Duodenal mucosa (tissue), 2 donors: ENCODE results near the gene COL6A1.
"Not testable (repeated sequence)": the region's sequence is repeated elsewhere in the genome, so short reads cannot be mapped to it uniquely, and the experiment has no call there.

Experiments used
- H3K27ac ChIP-seq: one replicate; pipeline ENCODE4 v1.7.0; 2013; ENCODE audit warnings: low read depth, low read length
- H3K27me3 ChIP-seq, 2 donors: one replicate each; pipeline ENCODE4 v1.7.0; 2013; ENCODE audit warnings: low read length in 2 of 2, control low read depth in 1 of 2; ENCODE audit not compliant: insufficient read depth in 2 of 2, control insufficient read depth in 1 of 2
- H3K36me3 ChIP-seq, 2 donors: one replicate each; pipeline ENCODE4 v1.7.0; 2013; ENCODE audit warnings: low read length in 2 of 2, control low read depth in 1 of 2; ENCODE audit not compliant: insufficient read depth in 2 of 2, control insufficient read depth in 1 of 2
- H3K4me1 ChIP-seq, 2 donors: one replicate each; pipeline ENCODE4 v1.7.0; 2013; ENCODE audit warnings: low read length in 2 of 2, control low read depth in 1 of 2; ENCODE audit not compliant: insufficient read depth in 2 of 2, control insufficient read depth in 1 of 2
- H3K4me3 ChIP-seq, 2 donors: one replicate each; pipeline ENCODE4 v1.7.0; 2013; ENCODE audit warnings: low read length in 2 of 2, low read depth in 1 of 2
- H3K9ac ChIP-seq, 2 donors: one replicate each; pipeline ENCODE4 v1.7.0; 2013; ENCODE audit warnings: low read length in 2 of 2, low read depth in 1 of 2
- H3K9me3 ChIP-seq, 2 donors: one replicate each; pipeline ENCODE4 v1.7.0; 2013; ENCODE audit warnings: low read length in 2 of 2, control low read depth in 1 of 2; ENCODE audit not compliant: control insufficient read depth in 1 of 2

COL6A1 gene

GRCh38 chr21:46001821-46002681 is 20.5 kb downstream of the COL6A1 start:
- H3K27me3 ChIP-seq, result no peaks in the 10 kb centered on the region
- no peak overlapping the region for H3K4me3 ChIP-seq
- H3K36me3 ChIP-seq, result no peaks in the 10 kb centered on the region
- no peaks in the 10 kb centered on the region for H3K9me3 ChIP-seq
- no peaks in the 10 kb centered on the region for H3K4me1 ChIP-seq
- no peak overlapping the region for H3K27ac ChIP-seq
- H3K9ac ChIP-seq, result no peak overlapping the region

- Histone ChIP-seq H3K27me3 (no peaks in the 10 kb centered on the region), H3K9ac (no peak overlapping the region), H3K4me1 (no peaks in the 10 kb centered on the region), H3K9me3 (no peaks in the 10 kb centered on the region), H3K36me3 (no peaks in the 10 kb centered on the region), H3K27ac (no peak overlapping the region), H3K4me3 (no peak overlapping the region)
Measured at GRCh38 chr21:46002841-46003574, 21.4 kb downstream of the COL6A1 start.

GRCh38 chr21:46003575-46004007 is 22.0 kb downstream of the COL6A1 start:
- no peaks in the 10 kb centered on the region for H3K9me3 ChIP-seq
- H3K27ac ChIP-seq, result no peak overlapping the region
- no peaks in the 10 kb centered on the region for H3K36me3 ChIP-seq
- H3K4me3 ChIP-seq, result no peak overlapping the region
- no peak overlapping the region for H3K9ac ChIP-seq
- H3K4me1 ChIP-seq, result no peaks in the 10 kb centered on the region
- H3K27me3 ChIP-seq, result no peaks in the 10 kb centered on the region

GRCh38 chr21:46004168-46004861 is 22.7 kb downstream of the COL6A1 start:
- Histone ChIP-seq H3K4me3 (no peak overlapping the region), H3K9ac (no peak overlapping the region), H3K36me3 (no peaks in the 10 kb centered on the region), H3K27ac (no peak overlapping the region), H3K4me1 (no peaks in the 10 kb centered on the region), H3K9me3 (no peaks in the 10 kb centered on the region), H3K27me3 (no peaks in the 10 kb centered on the region)

- no peaks in the 10 kb centered on the region for H3K36me3 ChIP-seq
- H3K4me1 ChIP-seq, result no peaks in the 10 kb centered on the region
- no peak overlapping the region for H3K4me3 ChIP-seq
- H3K9ac ChIP-seq, result no peak overlapping the region
- H3K9me3 ChIP-seq, result no peaks in the 10 kb centered on the region
- H3K27ac ChIP-seq, result no peak overlapping the region
- no peaks in the 10 kb centered on the region for H3K27me3 ChIP-seq
Measured at GRCh38 chr21:46005081-46005480, 23.5 kb downstream of the COL6A1 start.

GRCh38 chr21:46005481-46005881 is 23.9 kb downstream of the COL6A1 start:
- Histone ChIP-seq H3K4me1 (no peaks in the 10 kb centered on the region), H3K9ac (no peak overlapping the region), H3K4me3 (no peak overlapping the region), H3K27ac (no peak overlapping the region), H3K36me3 (no peaks in the 10 kb centered on the region), H3K27me3 (no peaks in the 10 kb centered on the region), H3K9me3 (no peaks in the 10 kb centered on the region)

- H3K36me3 ChIP-seq, H3K4me1 ChIP-seq, H3K4me3 ChIP-seq, H3K9ac ChIP-seq, H3K9me3 ChIP-seq, H3K27ac ChIP-seq, H3K27me3 ChIP-seq: not testable (repeated sequence)
Measured at GRCh38 chr21:46005894-46006546, 24.4 kb downstream of the COL6A1 start.

- Histone ChIP-seq H3K4me1 (no peaks in the 10 kb centered on the region), H3K9me3 (no peaks in the 10 kb centered on the region), H3K27ac (no peak overlapping the region), H3K36me3 (no peaks in the 10 kb centered on the region), H3K9ac (no peak overlapping the region), H3K4me3 (no peak overlapping the region), H3K27me3 (no peaks in the 10 kb centered on the region)
Measured at GRCh38 chr21:46006547-46007491, 25.2 kb downstream of the COL6A1 start.

- H3K9me3 ChIP-seq, result no peaks in the 10 kb centered on the region
- no peaks in the 10 kb centered on the region for H3K27me3 ChIP-seq
- no peak overlapping the region for H3K27ac ChIP-seq
- H3K9ac ChIP-seq, result no peak overlapping the region
- H3K36me3 ChIP-seq, result no peaks in the 10 kb centered on the region
- H3K4me1 ChIP-seq, result no peaks in the 10 kb centered on the region
- H3K4me3 ChIP-seq, result no peak overlapping the region
Measured at GRCh38 chr21:46007492-46007868, 25.9 kb downstream of the COL6A1 start.
